ENCODE measurements around the gene MED13L. TPM values are rescaled to one million over a fixed set of nuclear protein-coding genes. Genes with fewer than 3 reads are reported as not detected.

Gene MED13L
- total and polyA plus RNA-seq, 4 donors: 7.9 to 94.0 (median 37.7) TPM

GRCh38 chr12:116039081-116039480 lies 238.4 kb downstream of the MED13L start:
- H3K36me3 ChIP-seq (ENCODE audit: control insufficient read depth in 4 of 4, insufficient read depth in 3 of 4, low read depth in 1 of 4, low read length in 3 of 4): no peaks in the 10 kb centered on the region
- WGBS: 97% methylated on average over 2 of the region's 2 CpGs
- H3K4me3 ChIP-seq (ENCODE audit: low read depth in 1 of 3, low read length in 3 of 3): no peak overlapping the region
- no peak overlapping the region for H3K9ac ChIP-seq (ENCODE audit: low read depth in 1 of 2, low read length in 2 of 2)
- no peaks in the 10 kb centered on the region for H3K9me3 ChIP-seq (ENCODE audit: control insufficient read depth in 4 of 4, low read length in 3 of 4)
- H3K27me3 ChIP-seq (ENCODE audit: control insufficient read depth in 4 of 4, insufficient read depth in 4 of 4, low read length in 3 of 4): no peaks in the 10 kb centered on the region
- DNase-seq (ENCODE audit: low spot score): no peak
- TF ChIP-seq HNF4G (IDR thresholded peaks at IDR 0.05): no peak
- TF ChIP-seq REST (IDR thresholded peaks at IDR 0.05): no peak
- no peak for TF ChIP-seq GABPA (IDR thresholded peaks at IDR 0.05 in 1 of 2, conservative IDR thresholded peaks at IDR 0.05 in 1 of 2)
- TF ChIP-seq EGR1 (IDR thresholded peaks at IDR 0.05; ENCODE audit: low read depth in 2 of 2): no peak
- TF ChIP-seq NR2F2 (IDR thresholded peaks at IDR 0.05): no peak
- no peak for TF ChIP-seq YY1 (IDR thresholded peaks at IDR 0.05)
- TF ChIP-seq RAD21 (IDR thresholded peaks at IDR 0.05): no peak
- TF ChIP-seq MAX (IDR thresholded peaks at IDR 0.05): no peak
- no peak for TF ChIP-seq FOXA2 (IDR thresholded peaks at IDR 0.05)
- TF ChIP-seq HNF4A (conservative IDR thresholded peaks at IDR 0.05): no peak
- TF ChIP-seq RXRA (IDR thresholded peaks at IDR 0.05): no peak
- no peak for TF ChIP-seq CTCF (IDR thresholded peaks at IDR 0.05; ENCODE audit: low read depth, low read length, missing input control)
- TF ChIP-seq SP1 (IDR thresholded peaks at IDR 0.05): no peak
- H3K27ac ChIP-seq (ENCODE audit: low read depth in 1 of 2, low read length in 2 of 2): no peak overlapping the region
- H3K4me1 ChIP-seq (ENCODE audit: control insufficient read depth in 4 of 4, insufficient read depth in 4 of 4, low read length in 3 of 4): peaks cover 0 to 7% (median 4%) of the 10 kb centered on the region in 4 donors

- no peak overlapping the region for H3K4me3 ChIP-seq (ENCODE audit: low read depth in 1 of 3, low read length in 3 of 3)
- no peak overlapping the region for H3K27ac ChIP-seq (ENCODE audit: low read depth in 1 of 2, low read length in 2 of 2)
- H3K36me3 ChIP-seq (ENCODE audit: control insufficient read depth in 4 of 4, insufficient read depth in 3 of 4, low read depth in 1 of 4, low read length in 3 of 4): no peaks in the 10 kb centered on the region
- no peak overlapping the region for H3K9ac ChIP-seq (ENCODE audit: low read depth in 1 of 2, low read length in 2 of 2)
- H3K27me3 ChIP-seq (ENCODE audit: control insufficient read depth in 4 of 4, insufficient read depth in 4 of 4, low read length in 3 of 4): no peaks in the 10 kb centered on the region
- WGBS: 93% methylated on average over 6 of the region's 6 CpGs
- DNase-seq (ENCODE audit: low spot score): no peak
- peaks cover 0 to 2% (median 0%) of the 10 kb centered on the region in 4 donors for H3K4me1 ChIP-seq (ENCODE audit: control insufficient read depth in 4 of 4, insufficient read depth in 4 of 4, low read length in 3 of 4)
- no peak for TF ChIP-seq FOXA2 (IDR thresholded peaks at IDR 0.05)
- TF ChIP-seq RXRA (IDR thresholded peaks at IDR 0.05): no peak
- TF ChIP-seq REST (IDR thresholded peaks at IDR 0.05): no peak
- TF ChIP-seq JUND (IDR thresholded peaks at IDR 0.05): no peak
- TF ChIP-seq EGR1 (IDR thresholded peaks at IDR 0.05; ENCODE audit: low read depth in 2 of 2): no peak
- TF ChIP-seq GABPA (IDR thresholded peaks at IDR 0.05 in 1 of 2, conservative IDR thresholded peaks at IDR 0.05 in 1 of 2): no peak
- TF ChIP-seq SP1 (IDR thresholded peaks at IDR 0.05): no peak
- no peaks in the 10 kb centered on the region for H3K9me3 ChIP-seq (ENCODE audit: control insufficient read depth in 4 of 4, low read length in 3 of 4)
Measured at GRCh38 chr12:116037941-116038837, 239.3 kb downstream of the MED13L start.
